ENCODE measurements around the gene FAM8A1.

The FAM8A1 gene

GRCh38 chr6:17602888-17603287, 2.8 kb downstream of the FAM8A1 start:
- DNase-seq = no peak

- no peak for DNase-seq
Measured at GRCh38 chr6:17606606-17607005, 6.5 kb downstream of the FAM8A1 start.

- DNase-seq = no peak
Measured at GRCh38 chr6:17610835-17611234, 10.7 kb downstream of the FAM8A1 start.

GRCh38 chr6:17612048-17612447, 11.9 kb downstream of the FAM8A1 start:
- no peak for DNase-seq

- DNase-seq = no peak
Measured at GRCh38 chr6:17615794-17616193, 15.7 kb downstream of the FAM8A1 start.

GRCh38 chr6:17621003-17621402, 20.9 kb downstream of the FAM8A1 start:
- no peak for DNase-seq

GRCh38 chr6:17622144-17622543, 22.0 kb downstream of the FAM8A1 start:
- no peak for DNase-seq

- DNase-seq = no peak
Measured at GRCh38 chr6:17624396-17624795, 24.3 kb downstream of the FAM8A1 start.

GRCh38 chr6:17628873-17629272, 28.8 kb downstream of the FAM8A1 start:
- no peak for DNase-seq

- no peak for DNase-seq
Measured at GRCh38 chr6:17629824-17630510, 29.9 kb downstream of the FAM8A1 start.

- DNase-seq = no peak
Measured at GRCh38 chr6:17630511-17631073, 30.5 kb downstream of the FAM8A1 start.

- DNase-seq = no peak
Measured at GRCh38 chr6:17632934-17633333, 32.8 kb downstream of the FAM8A1 start.

- no peak for DNase-seq
Measured at GRCh38 chr6:17633465-17634188, 33.5 kb downstream of the FAM8A1 start.

- no peak for DNase-seq
Measured at GRCh38 chr6:17635568-17635967, 35.5 kb downstream of the FAM8A1 start.

- DNase-seq = no peak
Measured at GRCh38 chr6:17638212-17638715, 38.2 kb downstream of the FAM8A1 start.

- DNase-seq = no peak
Measured at GRCh38 chr6:17640477-17640917, 40.4 kb downstream of the FAM8A1 start.

GRCh38 chr6:17648745-17649144, 48.6 kb downstream of the FAM8A1 start:
- no peak for DNase-seq

GRCh38 chr6:17650656-17651309, 50.7 kb downstream of the FAM8A1 start:
- no peak for DNase-seq

- DNase-seq = no peak
Measured at GRCh38 chr6:17653198-17653882, 53.2 kb downstream of the FAM8A1 start.

- no peak for DNase-seq
Measured at GRCh38 chr6:17656092-17656491, 56.0 kb downstream of the FAM8A1 start.

- no peak for DNase-seq
Measured at GRCh38 chr6:17656644-17657043, 56.5 kb downstream of the FAM8A1 start.

Measured in 8988T (cell line).